DND-41 (cell line): ENCODE results near the gene PPP3R1.

Experiments used
- ATAC-seq: fragments of 200-7000 bp; cut with Tn5 transposase; 3 replicates; pipeline ENCODE4 v1.9.1; 2021; ENCODE audit warnings: low read depth; ENCODE audit not compliant: insufficient read depth
- DNase-seq: peaks from one replicate; pipeline ENCODE4 v3.0.0-alpha.2; 2020
- H2AFZ ChIP-seq: 2 replicates; pipeline ENCODE4 v1.6.0; 2012; ENCODE audit warnings: low read depth, low read length
- H3K27ac ChIP-seq: 2 replicates; pipeline ENCODE4 v1.5.1; 2012; ENCODE audit warnings: low read length, inconsistent platforms
- H3K27me3 ChIP-seq: fragments of 200-600 bp; sonication (generic); 2 replicates; pipeline ENCODE4 v1.6.0; 2012; ENCODE audit warnings: low read length, mild to moderate bottlenecking, inconsistent platforms; ENCODE audit not compliant: insufficient read depth, poor library complexity
- H3K36me3 ChIP-seq: 2 replicates; pipeline ENCODE4 v1.5.1; 2012; ENCODE audit warnings: low read length, inconsistent platforms; ENCODE audit not compliant: insufficient read depth
- H3K4me1 ChIP-seq: 2 replicates; pipeline ENCODE4 v1.5.1; 2012; ENCODE audit warnings: mild to moderate bottlenecking, low read length; ENCODE audit not compliant: insufficient read depth
- H3K4me2 ChIP-seq: 2 replicates; pipeline ENCODE4 v1.6.0; 2012; ENCODE audit warnings: mild to moderate bottlenecking, moderate library complexity, low read length, inconsistent platforms; ENCODE audit not compliant: insufficient read depth
- H3K4me3 ChIP-seq, 2 experiments: fragments of 200-600 bp in 1 of 2; shearing (Covaris generic) in 1 of 2; 2 replicates each; pipeline ENCODE4 v1.5.1; 2012 to 2016; ENCODE audit warnings: inconsistent platforms in 2 of 2, low read length in 2 of 2, mild to moderate bottlenecking in 2 of 2, low read depth in 1 of 2, moderate library complexity in 1 of 2
- H3K79me2 ChIP-seq: 2 replicates; pipeline ENCODE4 v1.6.0; 2012; ENCODE audit warnings: low read length, inconsistent platforms; ENCODE audit not compliant: insufficient read depth
- H3K9ac ChIP-seq: 2 replicates; pipeline ENCODE4 v1.6.0; 2012; ENCODE audit warnings: low read depth, mild to moderate bottlenecking, inconsistent platforms, low read length, moderate library complexity
- H3K9me3 ChIP-seq: 2 replicates; pipeline ENCODE4 v1.5.1; 2012; ENCODE audit warnings: low read length, moderate library complexity, mild to moderate bottlenecking, inconsistent platforms; ENCODE audit not compliant: insufficient read depth, severe bottlenecking
- H4K20me1 ChIP-seq: 2 replicates; pipeline ENCODE4 v1.6.0; 2012; ENCODE audit warnings: low read length; ENCODE audit not compliant: insufficient read depth
- EZH2 ChIP-seq: IDR thresholded peaks from 3 replicates; pipeline ENCODE4 v1.6.1; 2012; ENCODE audit warnings: borderline replicate concordance, low read depth, mild to moderate bottlenecking, moderate library complexity, low read length, inconsistent platforms; ENCODE audit not compliant: severe bottlenecking
- TF ChIP-seq, protein P1 (sequence below): IDR thresholded peaks from 2 replicates; pipeline ENCODE4 v1.5.1; 2012; ENCODE audit warnings: borderline replicate concordance, low read length, moderate library complexity, mild to moderate bottlenecking; ENCODE audit not compliant: poor library complexity, severe bottlenecking; ENCODE audit errors: extremely low read depth

The PPP3R1 gene

DNA sequence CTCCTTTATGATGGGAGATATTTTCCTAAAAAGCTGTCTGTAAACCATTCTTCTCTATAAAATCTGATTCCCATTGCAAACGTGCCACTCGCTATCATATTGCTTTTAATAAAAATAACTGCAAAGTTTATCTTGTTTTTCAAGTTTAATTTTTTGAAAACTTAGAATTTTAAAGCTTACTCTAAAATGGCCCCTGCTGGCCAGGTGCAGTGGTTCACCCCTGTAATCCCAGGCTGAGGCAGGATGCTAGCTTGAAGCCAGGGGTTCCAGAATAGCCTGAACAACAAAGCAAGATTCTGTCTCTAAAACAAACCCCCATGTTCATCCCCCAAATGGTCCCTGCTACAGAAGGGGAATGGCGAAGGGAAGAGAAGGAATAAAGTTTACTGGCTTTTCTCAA is 41.9 kb upstream of the PPP3R1 start:
- H3K36me3 ChIP-seq, result no peaks in the 10 kb centered on the region
- no peaks in the 10 kb centered on the region for H4K20me1 ChIP-seq
- DNase-seq, result no peak
- no peaks in the 10 kb centered on the region for H3K9me3 ChIP-seq
- H3K4me2 ChIP-seq, result no peak overlapping the region
- no peak overlapping the region for H2AFZ ChIP-seq
- TF ChIP-seq, protein P1, sequence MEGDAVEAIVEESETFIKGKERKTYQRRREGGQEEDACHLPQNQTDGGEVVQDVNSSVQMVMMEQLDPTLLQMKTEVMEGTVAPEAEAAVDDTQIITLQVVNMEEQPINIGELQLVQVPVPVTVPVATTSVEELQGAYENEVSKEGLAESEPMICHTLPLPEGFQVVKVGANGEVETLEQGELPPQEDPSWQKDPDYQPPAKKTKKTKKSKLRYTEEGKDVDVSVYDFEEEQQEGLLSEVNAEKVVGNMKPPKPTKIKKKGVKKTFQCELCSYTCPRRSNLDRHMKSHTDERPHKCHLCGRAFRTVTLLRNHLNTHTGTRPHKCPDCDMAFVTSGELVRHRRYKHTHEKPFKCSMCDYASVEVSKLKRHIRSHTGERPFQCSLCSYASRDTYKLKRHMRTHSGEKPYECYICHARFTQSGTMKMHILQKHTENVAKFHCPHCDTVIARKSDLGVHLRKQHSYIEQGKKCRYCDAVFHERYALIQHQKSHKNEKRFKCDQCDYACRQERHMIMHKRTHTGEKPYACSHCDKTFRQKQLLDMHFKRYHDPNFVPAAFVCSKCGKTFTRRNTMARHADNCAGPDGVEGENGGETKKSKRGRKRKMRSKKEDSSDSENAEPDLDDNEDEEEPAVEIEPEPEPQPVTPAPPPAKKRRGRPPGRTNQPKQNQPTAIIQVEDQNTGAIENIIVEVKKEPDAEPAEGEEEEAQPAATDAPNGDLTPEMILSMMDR, result no peak
- TF ChIP-seq EZH2, result no peak
- H3K9ac ChIP-seq, result no peak overlapping the region
- no peak for ATAC-seq
- no peak overlapping the region for H3K4me3 ChIP-seq
- H3K27ac ChIP-seq, result no peak overlapping the region
- no peaks in the 10 kb centered on the region for H3K27me3 ChIP-seq
- no peaks in the 10 kb centered on the region for H3K4me1 ChIP-seq
- no peaks in the 10 kb centered on the region for H3K79me2 ChIP-seq

DNA sequence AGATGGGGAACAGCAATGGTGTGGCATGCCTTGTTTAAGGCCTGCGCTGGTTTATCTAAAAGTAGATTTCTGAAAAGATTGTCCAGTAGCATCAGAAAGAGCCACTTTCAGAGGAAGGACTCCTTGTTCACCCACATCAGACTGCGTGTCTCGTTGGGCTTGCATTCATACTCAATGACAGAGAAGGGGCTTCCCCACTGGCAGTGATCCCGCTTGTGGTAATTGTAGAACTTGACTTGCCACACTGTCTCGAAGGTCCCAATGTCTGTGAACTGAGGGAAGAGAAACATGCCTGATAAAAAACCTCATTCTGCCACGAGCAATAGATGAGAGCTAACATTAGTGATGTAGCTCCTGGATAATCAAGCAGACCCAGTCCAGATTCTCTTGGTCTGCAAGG is 41.4 kb upstream of the PPP3R1 start:
- ATAC-seq (no peak; the same call in 2 of the 3 replicates), DNase-seq (no peak)
- Histone ChIP-seq H3K79me2 (no peaks in the 10 kb centered on the region), H2AFZ (no peak overlapping the region), H3K27ac (no peak overlapping the region), H3K36me3 (no peaks in the 10 kb centered on the region), H4K20me1 (no peaks in the 10 kb centered on the region), H3K9ac (no peak overlapping the region), H3K4me1 (no peaks in the 10 kb centered on the region), H3K4me2 (no peak overlapping the region), H3K27me3 (no peaks in the 10 kb centered on the region), H3K9me3 (no peaks in the 10 kb centered on the region), H3K4me3 (no peak overlapping the region)
- TF ChIP-seq, protein P1, result no peak
- TF ChIP-seq EZH2, result no peak

DNA sequence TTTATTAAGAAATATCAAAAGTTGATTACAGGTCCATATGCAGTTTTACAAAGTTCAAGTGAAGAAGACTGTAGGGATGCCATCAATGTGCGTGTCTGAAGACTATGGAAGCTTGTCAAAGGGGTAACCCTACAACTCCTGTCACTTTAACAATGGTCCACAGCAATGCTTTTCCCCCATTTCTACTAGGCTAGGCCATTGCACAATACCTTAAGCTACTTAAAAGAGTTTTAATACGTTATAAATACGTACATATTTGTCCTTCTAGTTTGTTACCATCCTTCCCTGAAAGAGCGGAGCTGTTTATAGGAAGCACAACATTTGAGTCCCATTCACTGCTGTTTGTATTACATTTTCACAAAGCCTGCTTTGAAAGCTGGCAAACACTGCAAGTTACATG is 40.7 kb upstream of the PPP3R1 start:
- Histone ChIP-seq H3K27ac (no peak overlapping the region), H3K79me2 (no peaks in the 10 kb centered on the region), H3K36me3 (no peaks in the 10 kb centered on the region), H3K9me3 (no peaks in the 10 kb centered on the region), H3K4me2 (no peak overlapping the region), H3K27me3 (peaks cover 3% of the 10 kb centered on the region), H2AFZ (no peak overlapping the region), H4K20me1 (no peaks in the 10 kb centered on the region), H3K4me3 (no peak overlapping the region), H3K4me1 (no peaks in the 10 kb centered on the region), H3K9ac (no peak overlapping the region)
- no peak for DNase-seq
- TF ChIP-seq EZH2, result no peak
- TF ChIP-seq, protein P1, result no peak
- no peak for ATAC-seq

DNA sequence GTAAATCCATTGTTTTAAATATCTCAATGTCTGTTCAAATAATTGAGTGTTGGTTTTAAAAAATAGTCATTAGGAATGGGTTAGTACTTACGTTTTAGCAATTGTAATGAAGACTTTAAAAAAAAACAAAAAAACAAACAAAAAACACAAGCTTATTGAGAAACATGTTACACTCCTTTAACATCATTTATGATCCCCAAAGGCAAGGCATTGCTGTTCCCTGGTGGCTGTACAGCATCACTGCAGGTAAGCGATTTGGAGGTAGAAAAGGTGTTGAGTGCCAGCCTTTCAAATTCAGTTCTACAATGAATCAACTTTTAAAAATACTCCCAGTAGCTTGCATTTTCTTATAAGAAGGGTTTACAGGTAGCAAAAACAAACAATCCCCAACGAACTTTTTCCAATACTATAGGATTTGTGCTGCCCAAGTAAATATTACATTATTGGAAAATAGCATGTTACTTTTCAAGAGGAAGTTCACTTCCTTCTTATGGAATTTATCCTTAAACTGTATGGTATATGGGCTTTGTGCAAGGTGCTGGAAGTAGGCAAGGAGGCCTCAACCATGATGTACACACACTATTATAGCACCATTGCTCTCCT is 39.9 kb upstream of the PPP3R1 start:
- Histone ChIP-seq H3K9me3 (no peaks in the 10 kb centered on the region), H3K27ac (no peak overlapping the region), H3K27me3 (peaks cover 12% of the 10 kb centered on the region), H3K36me3 (no peaks in the 10 kb centered on the region), H3K79me2 (no peaks in the 10 kb centered on the region), H3K9ac (no peak overlapping the region), H2AFZ (no peak overlapping the region), H4K20me1 (no peaks in the 10 kb centered on the region), H3K4me1 (no peaks in the 10 kb centered on the region), H3K4me2 (no peak overlapping the region), H3K4me3 (no peak overlapping the region)
- no peak for TF ChIP-seq EZH2
- TF ChIP-seq, protein P1, result peak; percentile 75
- DNase-seq, result peak; percentile 11
- 0 out of 3 replicates have a peak, but pooled peaks have one; percentile 44 for ATAC-seq
